ENCODE measurements around the gene KNDC1. TPM values are rescaled to one million over a fixed set of nuclear protein-coding genes. Genes with fewer than 3 reads are reported as not detected.

The KNDC1 gene
- total and polyA plus RNA-seq, 2 of the 4 experiments (the other 2 are of a cell fraction): 0.18 to 1.1 TPM

DNA sequence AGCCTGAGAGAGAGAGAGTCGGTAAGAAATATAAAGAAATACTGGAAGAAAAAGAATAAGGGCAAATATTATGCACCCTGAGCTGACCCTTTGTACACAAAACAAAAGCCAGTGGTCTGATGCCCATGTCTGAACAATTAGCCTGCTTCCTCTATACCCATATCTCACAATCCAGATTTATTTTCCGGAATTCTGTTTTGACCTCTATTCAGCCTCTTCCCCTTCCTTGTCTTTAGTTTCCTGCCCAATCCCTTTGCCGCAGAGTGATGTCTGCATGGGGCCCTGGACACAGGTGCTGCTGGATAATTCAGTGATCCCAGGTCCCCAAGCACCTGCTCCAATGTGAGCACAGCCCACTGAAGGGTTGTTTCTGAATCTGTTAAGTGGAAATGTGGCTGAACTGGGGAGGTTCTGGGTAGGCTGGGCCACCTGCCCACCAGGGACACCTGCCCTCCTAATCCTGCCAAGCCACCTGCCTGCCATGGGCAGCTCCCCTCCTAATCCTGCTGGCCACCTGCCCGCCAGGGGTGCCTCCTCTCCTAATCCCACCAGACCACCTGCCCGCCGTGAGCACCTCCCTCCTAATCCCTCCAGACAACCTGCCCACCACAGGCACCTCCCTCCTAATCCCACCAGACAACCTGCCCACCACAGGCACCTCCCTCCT is 49.3 kb upstream of the KNDC1 start:
- Histone ChIP-seq H4K8ac (ENCODE audit: low read depth in 2 of 2, low read length in 2 of 2) (no peak overlapping the region), H2BK15ac (ENCODE audit: low read depth, low read length) (no peak overlapping the region), H2BK5ac (ENCODE audit: low read depth, low read length, poor library complexity, severe bottlenecking) (no peak overlapping the region), H3K4me1 (ENCODE audit: control insufficient read depth, insufficient read depth, low read length) (no peaks in the 10 kb centered on the region), H3K18ac (ENCODE audit: low read depth, low read length) (no peak overlapping the region), H2BK120ac (ENCODE audit: low read depth, low read length) (no peak overlapping the region), H3K27me3 (ENCODE audit: control insufficient read depth, insufficient read depth, low read length) (no peaks in the 10 kb centered on the region), H3K4me3 (ENCODE audit: insufficient read depth, low read depth, low read length) (no peak overlapping the region), H4K20me1 (ENCODE audit: insufficient read depth, low read length) (no peaks in the 10 kb centered on the region), H4K91ac (ENCODE audit: insufficient read depth, low read depth, low read length) (no peak overlapping the region), H2AK9ac (replicated peaks; ENCODE audit: low read depth, low read length, poor library complexity) (no peak overlapping the region), H3K14ac (replicated peaks; ENCODE audit: low read depth, low read length) (no peak overlapping the region), H2AFZ (replicated peaks; ENCODE audit: low read length, poor library complexity) (no peak overlapping the region), H3K4me2 (ENCODE audit: low read depth, low read length) (no peak overlapping the region), H3K9me3 (ENCODE audit: control insufficient read depth, insufficient read depth, low read length) (peaks cover 16% of the 10 kb centered on the region), H3K36me3 (ENCODE audit: control insufficient read depth, insufficient read depth, low read length) (no peaks in the 10 kb centered on the region), H3K79me1 (ENCODE audit: low read depth in 1 of 2, low read length in 2 of 2) (no peaks in the 10 kb centered on the region), H3K56ac (ENCODE audit: extremely low read depth, insufficient read depth, low read length) (no peak overlapping the region), H2BK20ac (ENCODE audit: low read depth, low read length) (no peak overlapping the region), H3K9ac (ENCODE audit: low read depth, low read length) (no peak overlapping the region), H2AK5ac (ENCODE audit: low read depth, low read length) (no peak overlapping the region), H3K27ac (ENCODE audit: insufficient read depth, low read length) (no peak overlapping the region), H3K4ac (ENCODE audit: low read depth, low read length) (no peak overlapping the region), H3K9me1 (ENCODE audit: insufficient read depth, low read length) (no peaks in the 10 kb centered on the region), H4K5ac (ENCODE audit: low read depth, low read length) (no peak overlapping the region), H3K23ac (ENCODE audit: low read depth, low read length) (no peak overlapping the region)
- TF ChIP-seq BHLHE40 (IDR thresholded peaks at IDR 0.05; ENCODE audit: low read depth, low read length) (no peak), RFX5 (IDR thresholded peaks at IDR 0.05; ENCODE audit: low read depth, low read length) (no peak), FOS (IDR thresholded peaks at IDR 0.05; ENCODE audit: low read depth, low read length) (no peak), CEBPB (IDR thresholded peaks at IDR 0.05; ENCODE audit: low read depth, low read length) (no peak), MXI1 (IDR thresholded peaks at IDR 0.05; ENCODE audit: borderline replicate concordance, low read depth, low read length) (no peak), NFE2L2 (IDR thresholded peaks at IDR 0.05; ENCODE audit: low read depth, low read length) (no peak), RCOR1 (IDR thresholded peaks at IDR 0.05; ENCODE audit: insufficient replicate concordance, low read length) (no peak), MAFK (IDR thresholded peaks at IDR 0.05; ENCODE audit: low read depth, low read length) (no peak)
- TF ChIP-seq, protein P1, sequence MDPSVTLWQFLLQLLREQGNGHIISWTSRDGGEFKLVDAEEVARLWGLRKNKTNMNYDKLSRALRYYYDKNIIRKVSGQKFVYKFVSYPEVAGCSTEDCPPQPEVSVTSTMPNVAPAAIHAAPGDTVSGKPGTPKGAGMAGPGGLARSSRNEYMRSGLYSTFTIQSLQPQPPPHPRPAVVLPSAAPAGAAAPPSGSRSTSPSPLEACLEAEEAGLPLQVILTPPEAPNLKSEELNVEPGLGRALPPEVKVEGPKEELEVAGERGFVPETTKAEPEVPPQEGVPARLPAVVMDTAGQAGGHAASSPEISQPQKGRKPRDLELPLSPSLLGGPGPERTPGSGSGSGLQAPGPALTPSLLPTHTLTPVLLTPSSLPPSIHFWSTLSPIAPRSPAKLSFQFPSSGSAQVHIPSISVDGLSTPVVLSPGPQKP (IDR thresholded peaks at IDR 0.05; ENCODE audit: borderline replicate concordance, low read depth, low read length): no peak
- dilution Hi-C loops (cut with HindIII; ENCODE audit: low sequenced_read_pairs, unreplicated experiment): no loop called here
- in situ Hi-C loops (cut with MboI; ENCODE audit: low sequenced_read_pairs): no loop called here
- 100% methylated on average over 1 of the region's 6 CpGs; no CpG with 5 or more reads in 1 of the 2 experiments for WGBS, 2 experiments (ENCODE audit: extremely low coverage in 2 of 2, insufficient read length in 1 of 2)
- DNase-seq (no peak), ATAC-seq (ENCODE audit: low read depth) (no peak)
- POLR2A ChIA-PET (ENCODE audit: unreplicated experiment): no interaction called here
- intact Hi-C loops (cut with micrococcal nuclease): no loop called here
- BruUV-seq (replicated peaks): no TSS peak
- CTCF ChIA-PET: no interaction called here
